ENCODE data around the gene LRMDA. TPM values are rescaled to one million over a fixed set of nuclear protein-coding genes. Genes with fewer than 3 reads are reported as not detected.
"Not testable (repeated sequence)": the region's sequence is repeated elsewhere in the genome, so short reads cannot be mapped to it uniquely, and the experiment has no call there.

LRMDA gene
- total RNA-seq, 1 donor from 2014 or later = not detected

GRCh38 chr10:76050291-76050625, 618.8 kb downstream of the LRMDA start:
- DNase-seq (no peak), ATAC-seq (ENCODE audit: low read depth) (no peak)
- ChIA-PET POLR2A (no interaction called here), CTCF (no interaction called here)
- no peak overlapping the region for H3K27ac Mint-ChIP-seq
- H3K36me3 Mint-ChIP-seq (ENCODE audit: low read depth) = no peaks in the 10 kb centered on the region
- H3K4me3 Mint-ChIP-seq = no peak overlapping the region
- TF ChIP-seq CTCF (IDR thresholded peaks at IDR 0.05) = no peak
- intact Hi-C loops (cut with micrococcal nuclease) = no loop called here
- H3K27me3 Mint-ChIP-seq = peaks cover 2% of the 10 kb centered on the region
- H3K9me3 Mint-ChIP-seq = no peaks in the 10 kb centered on the region
- H3K4me1 Mint-ChIP-seq = no peaks in the 10 kb centered on the region

- no peak overlapping the region for H3K4me3 Mint-ChIP-seq
These were observed 619.8 kb downstream of the LRMDA start for GRCh38 chr10:76051007-76051936.

DNA sequence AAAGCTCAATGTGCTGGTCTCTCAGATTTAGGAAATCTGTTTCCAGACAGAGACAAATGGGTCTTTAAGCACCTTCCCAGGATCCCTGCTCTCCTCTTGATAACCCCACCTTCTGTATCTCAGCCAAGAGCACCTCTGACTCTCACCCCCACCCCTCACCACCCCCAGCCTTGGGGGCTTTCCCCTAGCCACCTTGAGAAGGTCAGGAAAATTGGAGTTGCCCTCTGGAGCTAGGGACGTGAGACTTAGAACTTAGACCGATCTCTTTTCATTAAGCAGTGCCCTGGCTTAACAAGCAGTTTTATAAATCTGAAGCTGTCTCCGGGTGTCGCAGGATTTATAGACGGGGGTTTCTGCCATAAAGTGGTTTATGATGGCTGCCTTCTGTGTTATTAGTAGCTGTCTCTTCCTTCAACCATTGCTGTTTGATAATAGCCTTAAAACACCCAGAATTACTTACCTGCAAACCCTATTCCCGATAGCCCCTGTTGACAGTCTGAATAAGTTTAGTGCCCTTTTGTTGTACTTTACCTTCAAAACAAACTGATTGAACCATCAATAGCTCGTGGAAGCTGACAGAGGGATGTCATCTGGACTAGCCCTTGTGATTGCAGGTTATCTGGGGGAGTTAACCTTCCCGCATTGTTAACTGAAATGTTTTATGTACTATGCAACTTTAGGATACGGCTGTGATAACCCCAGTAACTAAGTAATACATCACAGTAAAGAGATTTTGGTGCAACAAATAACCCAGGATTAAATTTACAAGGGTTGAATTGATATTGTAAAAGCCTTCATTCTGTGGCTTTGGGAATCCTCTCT, 621.5 kb downstream of the LRMDA start:
- ChIA-PET POLR2A (no interaction called here), CTCF (no interaction called here)
- Mint-ChIP-seq H3K4me1 (no peaks in the 10 kb centered on the region), H3K27me3 (peaks cover 2% of the 10 kb centered on the region), H3K27ac (no peak overlapping the region), H3K36me3 (ENCODE audit: low read depth) (no peaks in the 10 kb centered on the region), H3K4me3 (no peak overlapping the region), H3K9me3 (peaks cover 3% of the 10 kb centered on the region)
- ATAC-seq (ENCODE audit: low read depth) = no peak
- intact Hi-C loops (cut with micrococcal nuclease) = no loop called here
- no peak for DNase-seq
- no peak for TF ChIP-seq CTCF (IDR thresholded peaks at IDR 0.05)

More at GRCh38 chr10:76051007-76051936, 619.8 kb downstream of the LRMDA start:
- Mint-ChIP-seq H3K36me3 (ENCODE audit: low read depth) (no peaks in the 10 kb centered on the region), H3K27me3 (peaks cover 2% of the 10 kb centered on the region), H3K9me3 (no peaks in the 10 kb centered on the region), H3K27ac (no peak overlapping the region), H3K4me1 (no peaks in the 10 kb centered on the region)
- no peak for DNase-seq
- ChIA-PET CTCF (no interaction called here), POLR2A (no interaction called here)
- TF ChIP-seq CTCF (IDR thresholded peaks at IDR 0.05) = no peak
- ATAC-seq (ENCODE audit: low read depth) = no peak
- intact Hi-C loops (cut with micrococcal nuclease) = no loop called here

DNA sequence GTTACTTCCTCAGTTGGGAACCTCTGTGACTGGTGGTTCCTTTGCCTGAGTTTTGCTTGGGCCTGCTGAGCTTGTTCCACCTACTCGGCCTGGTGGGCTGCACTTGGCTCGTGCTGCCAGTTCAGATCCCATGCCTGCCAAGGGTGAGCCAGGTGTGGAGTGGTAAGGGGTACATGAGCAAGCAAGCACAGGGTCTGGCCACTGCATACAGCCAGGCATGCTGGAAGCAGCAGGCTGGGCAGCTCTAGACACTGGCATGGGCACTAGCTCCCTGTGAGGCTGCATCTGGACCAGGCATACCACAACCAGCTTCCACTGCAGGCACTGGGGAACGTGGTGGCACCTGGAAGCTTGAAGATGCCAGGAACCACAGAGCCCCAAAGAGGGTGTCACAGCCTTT, 624.0 kb downstream of the LRMDA start:
- intact Hi-C loops (cut with micrococcal nuclease) = no loop called here
- DNase-seq (no peak), ATAC-seq (ENCODE audit: low read depth) (no peak)
- H3K4me3 Mint-ChIP-seq = no peak overlapping the region
- TF ChIP-seq CTCF (IDR thresholded peaks at IDR 0.05) = no peak
- no peak overlapping the region for H3K27ac Mint-ChIP-seq
- peaks cover 2% of the 10 kb centered on the region for H3K27me3 Mint-ChIP-seq
- no peaks in the 10 kb centered on the region for H3K4me1 Mint-ChIP-seq
- ChIA-PET CTCF (no interaction called here), POLR2A (no interaction called here)
- peaks cover 3% of the 10 kb centered on the region for H3K9me3 Mint-ChIP-seq
- H3K36me3 Mint-ChIP-seq (ENCODE audit: low read depth) = no peaks in the 10 kb centered on the region

- H3K9me3 Mint-ChIP-seq = peaks cover 3% of the 10 kb centered on the region
- H3K27me3 Mint-ChIP-seq = peaks cover 2% of the 10 kb centered on the region
- no peak overlapping the region for H3K4me3 Mint-ChIP-seq
- ATAC-seq (ENCODE audit: low read depth) (no peak), DNase-seq (no peak)
- no peak for TF ChIP-seq CTCF (IDR thresholded peaks at IDR 0.05)
- H3K36me3 Mint-ChIP-seq (ENCODE audit: low read depth) = no peaks in the 10 kb centered on the region
- ChIA-PET CTCF (no interaction called here), POLR2A (no interaction called here)
- intact Hi-C loops (cut with micrococcal nuclease) = no loop called here
- no peaks in the 10 kb centered on the region for H3K4me1 Mint-ChIP-seq
- no peak overlapping the region for H3K27ac Mint-ChIP-seq
These were observed 624.5 kb downstream of the LRMDA start for GRCh38 chr10:76055963-76056362.

GRCh38 chr10:76060993-76061392, 629.6 kb downstream of the LRMDA start:
- H3K27me3 Mint-ChIP-seq; POLR2A ChIA-PET; intact Hi-C loops (cut with micrococcal nuclease); H3K9me3 Mint-ChIP-seq; H3K4me1 Mint-ChIP-seq; CTCF ChIA-PET; DNase-seq; H3K27ac Mint-ChIP-seq; H3K4me3 Mint-ChIP-seq; ATAC-seq (ENCODE audit: low read depth); H3K36me3 Mint-ChIP-seq (ENCODE audit: low read depth): not testable (repeated sequence)

Data from activated B cell treated with CpG ODN at 0.5 μM for 24 hours (primary cell).